Adrenal gland (tissue), 12 donors: ENCODE results near the gene CYP27B1. TPM values are rescaled to one million over a fixed set of nuclear protein-coding genes. Genes with fewer than 3 reads are reported as not detected.

Source experiments
- DNase-seq, 7 donors: peaks; one replicate each; pipeline ENCODE4 v3.0.0-alpha.2; 2019 to 2020
- H3K27ac ChIP-seq, 5 donors: fragments of 200-600 bp; sonication (generic) in 4 of 5; 1 replicate in 3 of 5; 2 replicates in 2 of 5; pipeline versions ENCODE4 v1.5.1 to v1.8.0; 2016 to 2020; ENCODE audit warnings: mild to moderate bottlenecking in 1 of 5
- H3K27me3 ChIP-seq: fragments of 200-600 bp; 2 replicates; pipeline ENCODE4 v1.8.0; 2021
- H3K36me3 ChIP-seq, 2 donors: fragments of 200-600 bp; replicated peaks in 1 of 2; 1 replicate in 1 of 2; 2 replicates in 1 of 2; pipeline versions ENCODE4 v1.5.1 to v1.8.0; 2018 to 2022
- H3K4me1 ChIP-seq, 2 donors: fragments of 200-600 bp; replicated peaks in 1 of 2; 1 replicate in 1 of 2; 2 replicates in 1 of 2; pipeline versions ENCODE4 v1.5.1 to v1.8.0; 2018 to 2021
- H3K4me3 ChIP-seq, 4 donors: fragments of 200-600 bp; sonication (generic) in 3 of 4; one replicate each; pipeline ENCODE4 v1.5.1; 2016 to 2018
- H3K9me3 ChIP-seq, 3 donors: fragments of 200-600 bp; sonication (generic) in 1 of 3; replicated peaks in 1 of 3; 1 replicate in 2 of 3; 2 replicates in 1 of 3; pipeline versions ENCODE4 v1.5.1 to v1.8.0; 2016 to 2021
- CTCF ChIP-seq, 6 experiments: fragments of 450-650 bp in 4 of 6; fragments of 200-600 bp in 2 of 6; sonication (generic) in 1 of 6; IDR thresholded peaks; 1 replicate in 5 of 6; 2 replicates in 1 of 6; pipeline versions ENCODE4 v1.5.1 to v1.8.0; 2016 to 2021; ENCODE audit warnings: antibody characterized with exemption in 6 of 6, mild to moderate bottlenecking in 2 of 6, moderate library complexity in 1 of 6
- POLR2A ChIP-seq, 2 donors: fragments of 450-650 bp; IDR thresholded peaks; one replicate each; pipeline ENCODE4 v1.6.1; 2017; ENCODE audit warnings: antibody characterized with exemption in 2 of 2, mild to moderate bottlenecking in 2 of 2, moderate library complexity in 1 of 2
- WGBS, 4 donors: extraction: QIAGEN DNeasy Blood & Tissue Kit in 2 of 4; methylation state at CpG; one replicate each; pipeline versions ENCODE4 v1.1.5 to v1.1.7; 2013 to 2017; 5-methylcytosine and 5-hydroxymethylcytosine counted together
- intact Hi-C, 2 donors: fragments of 100-400 bp; cut with DNase I; formaldehyde crosslinking; loops; one replicate each; pipeline versions ENCODE4 v1.14.1 to v1.15.0; 2022 to 2023
- polyA plus RNA-seq, 3 donors: library from polyadenylated mRNA; stranded (reverse); fragments of 200-250 nt in 2 of 3; fragments of 350-450 nt in 1 of 3; fragmentation: Illumina TruSeq in 1 of 3; extraction: RNeasy Lipid Tissue Mini Kit (QIAGEN cat#74804) in 1 of 3; gene quantifications; one replicate each; pipeline ENCODE4 v1.2.3, GENCODE V29; 2013 to 2014
- total RNA-seq, 9 donors: library from RNA; depleted of rRNA in 4 of 9; stranded (reverse); fragments of >200 nt in 4 of 9; fragments of 120-200 nt in 1 of 9; fragmentation: NEBNext Ultra II Directional in 1 of 9; extraction: Animal tissue kit (Norgen Biotek cat#: 25700) in 1 of 9; gene quantifications; one replicate each; pipeline versions ENCODE4 v1.1.0 to v1.2.4, GENCODE V29; 2013 to 2023
- donor health status: healthy with polysubstance abuse.
- donor health status: Bipolar disorder and iron deficiency.
- donor health status: DM: yes; HTN: yes; CAD: no.
- donor health status: DM: no; HTN: no; CAD: no.
- donor health status: DM: no; HTN: no; CAD: no.
- donor health status: DM: yes; HTN: yes; CAD: no.

Gene CYP27B1
- total and polyA plus RNA-seq, 12 donors: 0.48 to 10.4 (median 3.1) TPM

- intact Hi-C loops: no loop called here
- H3K36me3 ChIP-seq: peaks cover 0 to 46% of the 10 kb centered on the region in 2 donors
- H3K4me3 ChIP-seq: no peak overlapping the region
- H3K27ac ChIP-seq: peak overlapping the region in 2 of 5 donors; percentile 8 to 46
- H3K4me1 ChIP-seq: peaks cover 12 to 41% of the 10 kb centered on the region in 2 donors
- H3K27me3 ChIP-seq: no peaks in the 10 kb centered on the region
- 63 to 76% (median 68%) methylated on average over 16 to 17 of the region's 17 CpGs for WGBS, 4 donors
- peak in 3 of 7 donors; percentile 50 to 55 (median 51) for DNase-seq
- H3K9me3 ChIP-seq: no peaks in the 10 kb centered on the region
- TF ChIP-seq CTCF (IDR thresholded peaks at IDR 0.05) (no peak), POLR2A (IDR thresholded peaks at IDR 0.05) (no peak)
These were observed 47.3 kb upstream of the CYP27B1 start for GRCh38 chr12:57813971-57814772.

- H3K27me3 ChIP-seq: no peaks in the 10 kb centered on the region
- intact Hi-C loops: no loop called here
- H3K9me3 ChIP-seq: no peaks in the 10 kb centered on the region
- peaks cover 12 to 40% of the 10 kb centered on the region in 2 donors for H3K4me1 ChIP-seq
- TF ChIP-seq CTCF (IDR thresholded peaks at IDR 0.05) (no peak), POLR2A (IDR thresholded peaks at IDR 0.05) (no peak)
- 68 to 82% (median 77%) methylated on average over 9 to 14 of the region's 14 CpGs for WGBS, 4 donors
- DNase-seq: no peak
- H3K36me3 ChIP-seq: peaks cover 0 to 47% of the 10 kb centered on the region in 2 donors
- H3K27ac ChIP-seq: peak overlapping the region in 1 of 5 donors; percentile 46
- no peak overlapping the region for H3K4me3 ChIP-seq
These were observed 46.5 kb upstream of the CYP27B1 start for GRCh38 chr12:57813111-57813970.

- Histone ChIP-seq H3K4me3 (no peak overlapping the region), H3K27ac (no peak overlapping the region), H3K27me3 (no peaks in the 10 kb centered on the region), H3K36me3 (peaks cover 0 to 63% of the 10 kb centered on the region in 2 donors), H3K9me3 (no peaks in the 10 kb centered on the region), H3K4me1 (peaks cover 2 to 19% of the 10 kb centered on the region in 2 donors)
- WGBS, 4 donors: 94 to 96% (median 95%) methylated on average over 7 to 10 of the region's 10 CpGs
- intact Hi-C loops: no loop called here
- TF ChIP-seq CTCF (IDR thresholded peaks at IDR 0.05) (no peak), POLR2A (IDR thresholded peaks at IDR 0.05) (no peak)
- DNase-seq: no peak
These were observed 44.3 kb upstream of the CYP27B1 start for GRCh38 chr12:57811028-57811755.
